ENCODE data around the gene MED12L. TPM values are rescaled to one million over a fixed set of nuclear protein-coding genes. Genes with fewer than 3 reads are reported as not detected.

MED12L gene
- total RNA-seq, 2 donors from 2014 or later = 15.5 to 28.9 TPM

- H3K27me3 Mint-ChIP-seq (ENCODE audit: insufficient read depth) = no peaks in the 10 kb centered on the region
- 100% methylated on average over 1 of the region's 2 CpGs; no CpG with 5 or more reads in 1 of the 2 experiments for WGBS, 2 experiments (ENCODE audit: insufficient coverage in 1 of 2, insufficient read length in 1 of 2)
Observed at GRCh38 chr3:151174351-151174750, 88.9 kb downstream of the MED12L start.

DNA sequence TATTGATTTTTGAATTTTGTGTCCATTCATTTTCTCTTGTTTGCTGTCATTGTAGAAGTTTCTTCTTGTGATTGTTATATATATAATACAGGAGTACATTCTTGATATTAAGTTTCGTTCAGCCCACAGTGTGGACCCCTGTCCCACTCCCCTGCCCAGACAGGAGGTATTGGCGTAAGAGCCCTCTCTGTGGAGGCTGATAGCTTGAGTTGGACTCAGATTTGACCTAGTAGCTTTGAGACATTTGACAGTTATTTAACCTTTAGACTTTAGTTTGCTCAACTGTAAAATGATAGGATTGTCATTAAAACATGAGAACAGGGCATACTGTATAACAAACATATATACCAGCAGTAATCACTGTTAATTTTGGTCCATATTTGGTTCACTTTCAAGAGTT is 90.5 kb downstream of the MED12L start:
- H3K4me1 Mint-ChIP-seq = peaks cover 9% of the 10 kb centered on the region
- H3K4me3 ChIP-seq (ENCODE audit: low read length) = no peak overlapping the region

More at GRCh38 chr3:151174351-151174750, 88.9 kb downstream of the MED12L start:
- H3K4me1 ChIP-seq (ENCODE audit: control insufficient read depth, insufficient read depth, low read length) = no peaks in the 10 kb centered on the region
- Mint-ChIP-seq H3K27ac (no peak overlapping the region), H3K36me3 (ENCODE audit: low read depth) (peaks cover 1% of the 10 kb centered on the region), H3K9me3 (no peaks in the 10 kb centered on the region), H3K4me3 (no peak overlapping the region), H3K4me1 (peaks cover 9% of the 10 kb centered on the region)
- no peaks in the 10 kb centered on the region for H3K36me3 ChIP-seq (ENCODE audit: control insufficient read depth, insufficient read depth, low read length)
- H3K27ac ChIP-seq (ENCODE audit: low read depth, low read length) = no peak overlapping the region
- TF ChIP-seq, protein P1, sequence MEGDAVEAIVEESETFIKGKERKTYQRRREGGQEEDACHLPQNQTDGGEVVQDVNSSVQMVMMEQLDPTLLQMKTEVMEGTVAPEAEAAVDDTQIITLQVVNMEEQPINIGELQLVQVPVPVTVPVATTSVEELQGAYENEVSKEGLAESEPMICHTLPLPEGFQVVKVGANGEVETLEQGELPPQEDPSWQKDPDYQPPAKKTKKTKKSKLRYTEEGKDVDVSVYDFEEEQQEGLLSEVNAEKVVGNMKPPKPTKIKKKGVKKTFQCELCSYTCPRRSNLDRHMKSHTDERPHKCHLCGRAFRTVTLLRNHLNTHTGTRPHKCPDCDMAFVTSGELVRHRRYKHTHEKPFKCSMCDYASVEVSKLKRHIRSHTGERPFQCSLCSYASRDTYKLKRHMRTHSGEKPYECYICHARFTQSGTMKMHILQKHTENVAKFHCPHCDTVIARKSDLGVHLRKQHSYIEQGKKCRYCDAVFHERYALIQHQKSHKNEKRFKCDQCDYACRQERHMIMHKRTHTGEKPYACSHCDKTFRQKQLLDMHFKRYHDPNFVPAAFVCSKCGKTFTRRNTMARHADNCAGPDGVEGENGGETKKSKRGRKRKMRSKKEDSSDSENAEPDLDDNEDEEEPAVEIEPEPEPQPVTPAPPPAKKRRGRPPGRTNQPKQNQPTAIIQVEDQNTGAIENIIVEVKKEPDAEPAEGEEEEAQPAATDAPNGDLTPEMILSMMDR (conservative IDR thresholded peaks at IDR 0.05) = no peak
- no peak overlapping the region for H3K9ac ChIP-seq (ENCODE audit: extremely low read depth, low read length, poor library complexity, severe bottlenecking)
- DNase-seq = no peak
- no peak overlapping the region for H3K4me3 ChIP-seq (ENCODE audit: low read length)
- no peaks in the 10 kb centered on the region for H3K9me3 ChIP-seq (ENCODE audit: control insufficient read depth, low read length)
- H3K27me3 ChIP-seq (ENCODE audit: control insufficient read depth, insufficient read depth, low read length, poor library complexity, severe bottlenecking) = no peaks in the 10 kb centered on the region

DNA sequence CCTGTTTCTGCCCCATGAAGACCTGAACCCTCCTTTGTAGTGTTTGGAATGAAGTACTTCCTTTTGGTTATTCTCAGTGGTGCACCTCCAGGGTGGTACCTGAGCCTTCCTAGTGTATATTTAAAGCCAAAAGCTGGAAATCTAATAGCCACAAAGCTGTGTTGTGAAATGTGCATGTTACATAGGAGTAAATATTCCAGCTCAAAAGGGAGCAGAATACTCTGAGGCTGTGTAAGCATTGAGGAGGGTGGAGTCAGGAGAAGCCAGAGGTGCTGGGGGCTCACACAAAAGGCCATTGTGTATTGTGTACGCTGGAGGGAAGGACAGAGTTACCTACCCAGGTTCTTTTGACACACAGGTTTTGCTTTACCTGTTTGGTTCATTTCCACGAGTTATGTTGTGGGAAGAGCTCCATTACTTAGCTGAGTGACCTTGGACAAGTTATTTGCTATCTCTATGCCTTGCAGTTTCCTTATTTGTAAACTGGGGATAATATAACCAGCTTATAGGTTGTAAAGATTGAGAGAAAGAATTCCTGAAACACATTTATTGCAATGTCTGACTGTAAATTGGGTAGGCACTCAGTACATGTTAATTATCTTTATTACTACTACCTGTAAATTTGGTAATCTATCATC is 92.9 kb downstream of the MED12L start:
- no peaks in the 10 kb centered on the region for H3K27me3 ChIP-seq (ENCODE audit: control insufficient read depth, insufficient read depth, low read length, poor library complexity, severe bottlenecking)
- H3K9me3 Mint-ChIP-seq = no peaks in the 10 kb centered on the region
- TF ChIP-seq, protein P1 (conservative IDR thresholded peaks at IDR 0.05) = no peak
- no peaks in the 10 kb centered on the region for H3K9me3 ChIP-seq (ENCODE audit: control insufficient read depth, low read length)
- H3K27ac ChIP-seq (ENCODE audit: low read depth, low read length) = no peak overlapping the region
- 93% methylated on average over 2 of the region's 2 CpGs; no CpG with 5 or more reads in 1 of the 2 experiments for WGBS, 2 experiments (ENCODE audit: insufficient coverage in 1 of 2, insufficient read length in 1 of 2)
- H3K36me3 ChIP-seq (ENCODE audit: control insufficient read depth, insufficient read depth, low read length) = no peaks in the 10 kb centered on the region
- H3K9ac ChIP-seq (ENCODE audit: extremely low read depth, low read length, poor library complexity, severe bottlenecking) = no peak overlapping the region
- no peak overlapping the region for H3K4me3 ChIP-seq (ENCODE audit: low read length)
- DNase-seq = no peak
- peaks cover 4% of the 10 kb centered on the region for H3K36me3 Mint-ChIP-seq (ENCODE audit: low read depth)
- H3K4me3 Mint-ChIP-seq = no peak overlapping the region
- H3K27me3 Mint-ChIP-seq (ENCODE audit: insufficient read depth) = no peaks in the 10 kb centered on the region
- no peak overlapping the region for H3K27ac Mint-ChIP-seq
- peaks cover 20% of the 10 kb centered on the region for H3K4me1 Mint-ChIP-seq
- H3K4me1 ChIP-seq (ENCODE audit: control insufficient read depth, insufficient read depth, low read length) = no peaks in the 10 kb centered on the region

More for the DNA sequence above, 90.5 kb downstream of the MED12L start:
- Histone ChIP-seq H3K9me3 (ENCODE audit: control insufficient read depth, low read length) (no peaks in the 10 kb centered on the region), H3K27me3 (ENCODE audit: control insufficient read depth, insufficient read depth, low read length, poor library complexity, severe bottlenecking) (no peaks in the 10 kb centered on the region), H3K36me3 (ENCODE audit: control insufficient read depth, insufficient read depth, low read length) (no peaks in the 10 kb centered on the region), H3K9ac (ENCODE audit: extremely low read depth, low read length, poor library complexity, severe bottlenecking) (no peak overlapping the region), H3K4me1 (ENCODE audit: control insufficient read depth, insufficient read depth, low read length) (no peaks in the 10 kb centered on the region), H3K27ac (ENCODE audit: low read depth, low read length) (no peak overlapping the region)
- Mint-ChIP-seq H3K36me3 (ENCODE audit: low read depth) (peaks cover 4% of the 10 kb centered on the region), H3K9me3 (no peaks in the 10 kb centered on the region), H3K27ac (no peak overlapping the region), H3K4me3 (no peak overlapping the region), H3K27me3 (ENCODE audit: insufficient read depth) (no peaks in the 10 kb centered on the region)
- TF ChIP-seq, protein P1 (conservative IDR thresholded peaks at IDR 0.05) = no peak
- 93 to 100% methylated on average over 1 to 2 of the region's 2 CpGs for WGBS, 2 experiments (ENCODE audit: insufficient coverage in 1 of 2, insufficient read length in 1 of 2)
- no peak for DNase-seq
